H9 (cell line): ENCODE measurements around the gene TUT4. TPM values are rescaled to one million over a fixed set of nuclear protein-coding genes. Genes with fewer than 3 reads are reported as not detected.
"Not testable (repeated sequence)": the region's sequence is repeated elsewhere in the genome, so short reads cannot be mapped to it uniquely, and the experiment has no call there.

Source experiments
- DNase-seq: peaks from one replicate; pipeline ENCODE4 v3.0.0-alpha.2; 2017
- H2AFZ ChIP-seq: one replicate; pipeline ENCODE4 v1.6.1; 2013; ENCODE audit warnings: mild to moderate bottlenecking, low read length, control low read depth, moderate library complexity
- H2AK5ac ChIP-seq: 2 replicates; pipeline ENCODE4 v1.6.1; 2013; ENCODE audit warnings: low read length, control low read depth, mixed read lengths; ENCODE audit not compliant: insufficient read length
- H2BK120ac ChIP-seq: one replicate; pipeline ENCODE4 v1.6.1; 2013; ENCODE audit warnings: low read depth, mild to moderate bottlenecking, low read length, control low read depth, inconsistent platforms; ENCODE audit not compliant: poor library complexity, severe bottlenecking
- H2BK12ac ChIP-seq: 2 replicates; pipeline ENCODE4 v1.6.1; 2013; ENCODE audit warnings: low read length, control low read depth, mixed read lengths, low read depth; ENCODE audit not compliant: insufficient read length
- H2BK15ac ChIP-seq: 2 replicates; pipeline ENCODE4 v1.6.1; 2013; ENCODE audit warnings: low read depth, low read length, control low read depth
- H2BK20ac ChIP-seq: one replicate; pipeline ENCODE4 v1.6.1; 2013; ENCODE audit warnings: low read depth, mild to moderate bottlenecking, low read length, control low read depth, inconsistent platforms; ENCODE audit not compliant: poor library complexity, severe bottlenecking
- H2BK5ac ChIP-seq: 2 replicates; pipeline ENCODE4 v1.6.1; 2013; ENCODE audit warnings: low read length, control low read depth, mixed read lengths; ENCODE audit not compliant: insufficient read length
- H3K14ac ChIP-seq: 2 replicates; pipeline ENCODE4 v1.6.1; 2013; ENCODE audit warnings: low read length, control low read depth; ENCODE audit not compliant: insufficient read depth
- H3K18ac ChIP-seq: 2 replicates; pipeline ENCODE4 v1.6.1; 2013; ENCODE audit warnings: low read depth, mild to moderate bottlenecking, mixed read lengths, low read length, control low read depth; ENCODE audit not compliant: insufficient read length
- H3K23ac ChIP-seq: 2 replicates; pipeline ENCODE4 v1.6.1; 2013; ENCODE audit warnings: low read length, control low read depth, mixed read lengths, low read depth; ENCODE audit not compliant: insufficient read length
- H3K23me2 ChIP-seq: 2 replicates; pipeline ENCODE4 v1.6.1; 2013; ENCODE audit warnings: low read depth, mild to moderate bottlenecking, mixed read lengths, low read length, control low read depth; ENCODE audit not compliant: insufficient read length, poor library complexity, severe bottlenecking
- H3K27ac ChIP-seq: 2 replicates; pipeline ENCODE4 v1.5.1; 2013; ENCODE audit warnings: low read length, control low read depth, mixed read lengths, low read depth; ENCODE audit not compliant: insufficient read length
- H3K27me3 ChIP-seq: 2 replicates; pipeline ENCODE4 v1.6.1; 2013; ENCODE audit warnings: low read length, control low read depth, inconsistent platforms; ENCODE audit not compliant: insufficient read depth
- H3K4ac ChIP-seq: 2 replicates; pipeline ENCODE4 v1.6.1; 2013; ENCODE audit warnings: low read depth, mild to moderate bottlenecking, control low read depth, inconsistent platforms, low read length, moderate library complexity
- H3K4me1 ChIP-seq: 2 replicates; pipeline ENCODE4 v1.6.1; 2013; ENCODE audit warnings: low read length, control low read depth, inconsistent platforms; ENCODE audit not compliant: insufficient read depth
- H3K4me2 ChIP-seq: 2 replicates; pipeline ENCODE4 v1.6.1; 2013; ENCODE audit warnings: low read length, control low read depth, mixed read lengths; ENCODE audit not compliant: insufficient read length, insufficient read depth
- H3K56ac ChIP-seq: 2 replicates; pipeline ENCODE4 v1.6.1; 2013; ENCODE audit warnings: low read depth, mild to moderate bottlenecking, mixed read lengths, low read length, control low read depth; ENCODE audit not compliant: insufficient read length
- H3K79me1 ChIP-seq: 2 replicates; pipeline ENCODE4 v1.6.1; 2013; ENCODE audit warnings: low read depth, mild to moderate bottlenecking, moderate library complexity, low read length, control low read depth, inconsistent platforms; ENCODE audit not compliant: insufficient read depth, poor library complexity, severe bottlenecking
- H3K79me2 ChIP-seq: 2 replicates; pipeline ENCODE4 v1.6.1; 2013; ENCODE audit warnings: low read length, control low read depth, inconsistent platforms; ENCODE audit not compliant: insufficient read depth
- H3K9ac ChIP-seq: 2 replicates; pipeline ENCODE4 v1.6.1; 2013; ENCODE audit warnings: low read length, control low read depth, mixed read lengths; ENCODE audit not compliant: insufficient read length; ENCODE audit errors: extremely low read depth
- H3K9me3 ChIP-seq: one replicate; pipeline ENCODE4 v1.6.1; 2013; ENCODE audit warnings: low read depth, low read length, inconsistent platforms; ENCODE audit not compliant: control insufficient read depth
- H3T11ph ChIP-seq: one replicate; pipeline ENCODE4 v1.6.1; 2013; ENCODE audit warnings: mild to moderate bottlenecking, low read length, control low read depth, inconsistent platforms
- H4K20me1 ChIP-seq: one replicate; pipeline ENCODE4 v1.6.1; 2013; ENCODE audit not compliant: control insufficient read depth, insufficient read length, insufficient read depth
- H4K5ac ChIP-seq: 2 replicates; pipeline ENCODE4 v1.6.1; 2013; ENCODE audit warnings: low read depth, mild to moderate bottlenecking, mixed read lengths, low read length, control low read depth; ENCODE audit not compliant: insufficient read length
- H4K8ac ChIP-seq: replicated peaks from 2 replicates; pipeline ENCODE4 v1.6.1; 2013; ENCODE audit warnings: low read length, control low read depth, mixed read lengths, low read depth; ENCODE audit not compliant: insufficient read length
- H4K91ac ChIP-seq: 2 replicates; pipeline ENCODE4 v1.6.1; 2013; ENCODE audit warnings: low read depth, mild to moderate bottlenecking, moderate library complexity, mixed read lengths, low read length, control low read depth; ENCODE audit not compliant: insufficient read length
- H3K27ac Mint-ChIP-seq, 3 experiments: 2 replicates in 2 of 3; 3 replicates in 1 of 3; pipeline ENCODE4 v1.8.0; 2020 to 2021; ENCODE audit warnings: mixed read lengths in 3 of 3, mild to moderate bottlenecking in 1 of 3, moderate library complexity in 1 of 3
- H3K27me3 Mint-ChIP-seq: 2 replicates; pipeline ENCODE4 v1.8.0; 2021; ENCODE audit warnings: low read depth, mild to moderate bottlenecking, moderate library complexity, mixed read lengths
- H3K36me3 Mint-ChIP-seq, 3 experiments: 2 replicates in 2 of 3; 3 replicates in 1 of 3; pipeline ENCODE4 v1.8.0; 2020 to 2021; ENCODE audit warnings: low read depth in 3 of 3, mixed read lengths in 3 of 3; ENCODE audit not compliant: insufficient read depth in 1 of 3
- H3K4me1 Mint-ChIP-seq, 2 experiments: 2 replicates each; pipeline ENCODE4 v1.8.0; 2020; ENCODE audit warnings: mixed read lengths in 2 of 2
- H3K4me3 Mint-ChIP-seq, 2 experiments: 2 replicates in 1 of 2; 3 replicates in 1 of 2; pipeline ENCODE4 v1.8.0; 2020 to 2021; ENCODE audit warnings: mild to moderate bottlenecking in 2 of 2, mixed read lengths in 2 of 2, moderate library complexity in 1 of 2
- H3K9me3 Mint-ChIP-seq, 2 experiments: 2 replicates in 1 of 2; 3 replicates in 1 of 2; pipeline ENCODE4 v1.8.0; 2020; ENCODE audit warnings: mild to moderate bottlenecking in 2 of 2, mixed read lengths in 2 of 2, moderate library complexity in 1 of 2
- CTCF ChIP-seq: fragments of 200-600 bp; sonication (generic); conservative IDR thresholded peaks from 3 replicates; pipeline ENCODE4 v1.8.0; 2021; ENCODE audit warnings: antibody characterized with exemption, mild to moderate bottlenecking
- WGBS: extraction: QIAGEN DNeasy Blood & Tissue Kit; methylation state at CpG from one replicate; pipeline ENCODE4 v1.1.7; 2013; ENCODE audit warnings: missing lambda C conversion rate, low lambda C conversion rate, mixed read lengths; ENCODE audit not compliant: insufficient read length; ENCODE audit errors: extremely low coverage; 5-methylcytosine and 5-hydroxymethylcytosine counted together
- total RNA-seq: library from RNA; stranded (reverse); gene quantifications from 2 replicates; pipeline ENCODE4 v1.2.1, GENCODE V29; 2021

Gene TUT4
- total RNA-seq, 1 experiment from 2014 or later = 59.3 TPM

GRCh38 chr1:52579415-52579814, 26.5 kb upstream of the TUT4 start:
- H3K4me1 ChIP-seq = no peaks in the 10 kb centered on the region
- DNase-seq = no peak
- H3K9ac ChIP-seq = no peak overlapping the region
- no peaks in the 10 kb centered on the region for H3K79me1 ChIP-seq
- H3K23me2 ChIP-seq = no peaks in the 10 kb centered on the region
- no peak overlapping the region for H2AFZ ChIP-seq
- no peaks in the 10 kb centered on the region for H4K20me1 ChIP-seq
- H3T11ph ChIP-seq = no peak overlapping the region
- no peak overlapping the region for H3K4me2 ChIP-seq
- H2BK15ac ChIP-seq = no peak overlapping the region
- no peaks in the 10 kb centered on the region for H3K36me3 Mint-ChIP-seq
- no peak overlapping the region for H3K18ac ChIP-seq
- no peaks in the 10 kb centered on the region; the same call in 1 of the 2 replicates for H3K27me3 ChIP-seq
- no peak overlapping the region for H3K23ac ChIP-seq
- H4K91ac ChIP-seq = no peak overlapping the region
- H2AK5ac ChIP-seq = no peak overlapping the region
- H2BK5ac ChIP-seq = no peak overlapping the region
- no peak for TF ChIP-seq CTCF
- H3K27me3 Mint-ChIP-seq = peaks cover 6% of the 10 kb centered on the region; the same call in 1 of the 2 replicates
- H4K8ac ChIP-seq = no peak overlapping the region
- H2BK120ac ChIP-seq = no peak overlapping the region
- no CpG with 5 or more reads among the region's 2 CpGs for WGBS
- H3K4ac ChIP-seq = no peak overlapping the region
- H3K14ac ChIP-seq = no peak overlapping the region
- no peak overlapping the region for H2BK12ac ChIP-seq
- H4K5ac ChIP-seq = no peak overlapping the region
- H3K56ac ChIP-seq = no peak overlapping the region
- no peak overlapping the region for H2BK20ac ChIP-seq
- H3K4me3 Mint-ChIP-seq = no peak overlapping the region
- no peak overlapping the region for H3K27ac ChIP-seq
- no peaks in the 10 kb centered on the region for H3K9me3 Mint-ChIP-seq
- H3K27ac Mint-ChIP-seq = no peak overlapping the region
- peaks cover 3% of the 10 kb centered on the region in 2 experiments; a peak in 1 of 4 replicates for H3K4me1 Mint-ChIP-seq
- no peaks in the 10 kb centered on the region for H3K9me3 ChIP-seq
- no peaks in the 10 kb centered on the region for H3K79me2 ChIP-seq

DNA sequence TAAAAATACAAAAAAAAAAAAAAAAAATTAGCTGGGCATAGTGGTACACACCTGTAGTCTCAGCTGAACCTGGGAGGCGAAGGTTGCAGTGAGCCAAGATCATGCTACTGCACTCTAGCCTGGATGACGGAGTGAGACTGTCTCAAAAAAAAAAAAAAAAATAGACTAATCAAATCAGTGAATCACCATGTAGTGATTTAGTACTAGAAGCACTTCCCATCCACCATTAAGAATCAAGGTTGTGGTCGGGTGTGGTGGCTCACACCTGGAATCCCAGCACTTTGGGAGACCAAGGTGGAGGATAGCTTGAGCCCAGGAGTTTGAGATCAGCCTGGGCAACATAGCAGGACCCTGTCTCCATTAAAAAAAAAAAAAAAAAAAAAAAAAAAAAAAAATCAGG, 25.2 kb upstream of the TUT4 start:
- not testable (repeated sequence) for H3K9me3 Mint-ChIP-seq, H2BK15ac ChIP-seq, H3K23ac ChIP-seq, H3K14ac ChIP-seq, H3K4me3 Mint-ChIP-seq, H3K9me3 ChIP-seq, H3K27ac ChIP-seq, H3K27me3 ChIP-seq, H3K9ac ChIP-seq, H4K8ac ChIP-seq, H4K5ac ChIP-seq, DNase-seq, H3K79me1 ChIP-seq, H3K27ac Mint-ChIP-seq, H2BK12ac ChIP-seq, H3K36me3 Mint-ChIP-seq, H3K79me2 ChIP-seq, H3K18ac ChIP-seq, H2BK5ac ChIP-seq, H2AK5ac ChIP-seq, H3K4me1 Mint-ChIP-seq, H3K56ac ChIP-seq, H3K4me1 ChIP-seq, H3T11ph ChIP-seq, H3K4ac ChIP-seq, H2BK120ac ChIP-seq, H2AFZ ChIP-seq, H3K27me3 Mint-ChIP-seq, H3K23me2 ChIP-seq, H2BK20ac ChIP-seq, H3K4me2 ChIP-seq, H4K91ac ChIP-seq, H4K20me1 ChIP-seq
- no CpG with 5 or more reads among the region's 3 CpGs for WGBS
